DMS53 (cell line): ENCODE measurements around the gene CREBBP.
"Not testable (repeated sequence)": the region's sequence is repeated elsewhere in the genome, so short reads cannot be mapped to it uniquely, and the experiment has no call there.

ENCODE experiments used
- DNase-seq: peaks from one replicate; lab custom pipeline; 2025; lab: John Stamatoyannopoulos, UW

CREBBP gene

GRCh38 chr16:3880623-3881498, at the start of gene CREBBP:
TSS of gene CREBBP (minus strand) at chr16:3880713. CDS start at chr16:3879916, 797 bp downstream.
- peak; percentile 93 for DNase-seq

GRCh38 chr16:3927147-3927546, 46.6 kb upstream of the CREBBP start:
- DNase-seq, result not testable (repeated sequence)

- no peak for DNase-seq
These were observed 44.2 kb upstream of the CREBBP start for GRCh38 chr16:3924763-3925162.

GRCh38 chr16:3922241-3922640, 41.7 kb upstream of the CREBBP start:
- DNase-seq, result no peak

- no peak for DNase-seq
These were observed 39.7 kb upstream of the CREBBP start for GRCh38 chr16:3920206-3920605.

GRCh38 chr16:3919413-3919812, 38.9 kb upstream of the CREBBP start:
- DNase-seq, result no peak

- no peak for DNase-seq
These were observed 35.1 kb upstream of the CREBBP start for GRCh38 chr16:3915426-3916260.

GRCh38 chr16:3912897-3913296, 32.4 kb upstream of the CREBBP start:
- DNase-seq, result no peak

GRCh38 chr16:3912373-3912772, 31.9 kb upstream of the CREBBP start:
- DNase-seq, result no peak

- not testable (repeated sequence) for DNase-seq
These were observed 31.2 kb upstream of the CREBBP start for GRCh38 chr16:3911741-3912140.

- DNase-seq, result no peak
These were observed 29.5 kb upstream of the CREBBP start for GRCh38 chr16:3909791-3910583.

- no peak for DNase-seq
These were observed 28.5 kb upstream of the CREBBP start for GRCh38 chr16:3908951-3909437.

GRCh38 chr16:3907586-3907985, 27.1 kb upstream of the CREBBP start:
- peak; percentile 44 for DNase-seq

- no peak for DNase-seq
These were observed 25.9 kb upstream of the CREBBP start for GRCh38 chr16:3906363-3906762.

GRCh38 chr16:3904875-3905274, 24.4 kb upstream of the CREBBP start:
- no peak for DNase-seq

- DNase-seq, result no peak
These were observed 9.6 kb upstream of the CREBBP start for GRCh38 chr16:3890091-3890490.

GRCh38 chr16:3889059-3889458, 8.5 kb upstream of the CREBBP start:
- no peak for DNase-seq

GRCh38 chr16:3885999-3886398, 5.5 kb upstream of the CREBBP start:
- DNase-seq, result not testable (repeated sequence)

GRCh38 chr16:3884398-3884797, 3.9 kb upstream of the CREBBP start:
- no peak for DNase-seq

- no peak for DNase-seq
These were observed 2.0 kb upstream of the CREBBP start for GRCh38 chr16:3882531-3882930.

- DNase-seq, result peak; percentile 62
These were observed 1.0 kb upstream of the CREBBP start for GRCh38 chr16:3881499-3881990.
